Measurements from ENCODE around the gene ANAPC5. TPM values are rescaled to one million over a fixed set of nuclear protein-coding genes. Genes with fewer than 3 reads are reported as not detected.

Gene ANAPC5
- total RNA-seq, 4 donors from 2014 or later, result 54.4 to 116 (median 88.8) TPM

- H3K27me3 ChIP-seq, result no peaks in the 10 kb centered on the region
- no peak overlapping the region for H3K4me3 ChIP-seq
- H3K4me1 ChIP-seq, result no peaks in the 10 kb centered on the region
- TF ChIP-seq CTCF (IDR thresholded peaks at IDR 0.05), result no peak
- no peak for TF ChIP-seq POLR2A (IDR thresholded peaks at IDR 0.05)
- intact Hi-C loops (cut with DNase I), result no loop called here
- H3K36me3 ChIP-seq, result no peaks in the 10 kb centered on the region
- H3K9me3 ChIP-seq, result no peaks in the 10 kb centered on the region
- no peak overlapping the region for H3K27ac ChIP-seq
- no peak for DNase-seq
- WGBS, 2 donors, result 77 to 78% methylated on average over 6 of the region's 6 CpGs
These were observed 21.5 kb upstream of the ANAPC5 start for GRCh38 chr12:121373755-121374154.

GRCh38 chr12:121371404-121371803 is 19.2 kb upstream of the ANAPC5 start:
- no peaks in the 10 kb centered on the region for H3K36me3 ChIP-seq
- H3K4me3 ChIP-seq, result no peak overlapping the region
- H3K9me3 ChIP-seq, result no peaks in the 10 kb centered on the region
- WGBS, 2 donors, result 64 to 83% methylated on average over 4 to 6 of the region's 6 CpGs
- H3K4me1 ChIP-seq, result no peaks in the 10 kb centered on the region
- intact Hi-C loops (cut with DNase I), result no loop called here
- H3K27me3 ChIP-seq, result peaks cover 0 to 4% (median 0%) of the 10 kb centered on the region in 4 donors
- no peak for DNase-seq
- TF ChIP-seq CTCF (IDR thresholded peaks at IDR 0.05) (no peak), POLR2A (IDR thresholded peaks at IDR 0.05) (no peak)
- no peak overlapping the region for H3K27ac ChIP-seq

GRCh38 chr12:121366063-121366459 is 13.8 kb upstream of the ANAPC5 start:
- Histone ChIP-seq H3K27ac (no peak overlapping the region), H3K4me3 (no peak overlapping the region), H3K9me3 (no peaks in the 10 kb centered on the region), H3K36me3 (no peaks in the 10 kb centered on the region), H3K4me1 (no peaks in the 10 kb centered on the region), H3K27me3 (peaks cover 0 to 4% (median 0%) of the 10 kb centered on the region in 4 donors)
- no peak for DNase-seq
- intact Hi-C loops (cut with DNase I), result no loop called here
- TF ChIP-seq CTCF (IDR thresholded peaks at IDR 0.05) (no peak), POLR2A (IDR thresholded peaks at IDR 0.05) (no peak)
- 43 to 72% methylated on average over 4 of the region's 4 CpGs for WGBS, 2 donors

GRCh38 chr12:121365416-121366062 is 13.3 kb upstream of the ANAPC5 start:
- Histone ChIP-seq H3K27me3 (peaks cover 0 to 4% (median 0%) of the 10 kb centered on the region in 4 donors), H3K4me1 (no peaks in the 10 kb centered on the region), H3K4me3 (no peak overlapping the region), H3K9me3 (no peaks in the 10 kb centered on the region), H3K27ac (no peak overlapping the region), H3K36me3 (no peaks in the 10 kb centered on the region)
- 40 to 57% methylated on average over 5 of the region's 5 CpGs for WGBS, 2 donors
- intact Hi-C loops (cut with DNase I), result no loop called here
- no peak for DNase-seq
- no peak for TF ChIP-seq POLR2A (IDR thresholded peaks at IDR 0.05)
- TF ChIP-seq CTCF (IDR thresholded peaks at IDR 0.05), result no peak

- no peaks in the 10 kb centered on the region for H3K36me3 ChIP-seq
- WGBS, 2 donors, result 52 to 58% methylated on average over 5 of the region's 5 CpGs
- H3K4me3 ChIP-seq, result no peak overlapping the region
- H3K4me1 ChIP-seq, result no peaks in the 10 kb centered on the region
- no peak for DNase-seq
- H3K27ac ChIP-seq, result no peak overlapping the region
- intact Hi-C loops (cut with DNase I), result no loop called here
- no peak for TF ChIP-seq POLR2A (IDR thresholded peaks at IDR 0.05)
- no peak for TF ChIP-seq CTCF (IDR thresholded peaks at IDR 0.05)
- H3K9me3 ChIP-seq, result no peaks in the 10 kb centered on the region
- H3K27me3 ChIP-seq, result peaks cover 0 to 4% (median 0%) of the 10 kb centered on the region in 4 donors
These were observed 12.5 kb upstream of the ANAPC5 start for GRCh38 chr12:121364683-121365121.

All from esophagus squamous epithelium (tissue), 5 donors.